ENCODE data around the gene TC2N. TPM values are rescaled to one million over a fixed set of nuclear protein-coding genes. Genes with fewer than 3 reads are reported as not detected.

TC2N gene
- total and polyA plus RNA-seq, 9 of the 15 experiments (the other 6 are each of a cell fraction or from before 2014, with no cell fraction given) = 2.0 to 12.5 (median 7.3) TPM

DNA sequence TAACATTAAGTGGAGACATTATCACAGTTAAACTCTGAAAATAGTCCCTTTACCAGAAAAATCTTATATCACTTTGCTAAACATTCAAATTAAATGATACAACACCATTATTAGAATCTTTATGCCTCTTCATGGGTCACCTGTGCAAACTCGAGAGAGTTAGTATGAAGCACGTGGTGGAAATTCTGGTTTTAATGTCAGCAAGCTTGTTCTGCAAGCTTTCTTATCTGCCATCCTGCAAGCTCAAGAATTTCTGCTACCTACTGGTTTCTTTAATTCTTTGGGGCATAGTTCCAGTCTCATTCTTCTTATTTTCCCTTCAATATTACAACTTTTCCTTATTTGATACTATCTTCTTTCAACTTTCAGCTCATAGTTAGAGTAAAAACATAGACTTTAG lies 136.3 kb downstream of the TC2N start (continued):
- TF ChIP-seq, protein P1, sequence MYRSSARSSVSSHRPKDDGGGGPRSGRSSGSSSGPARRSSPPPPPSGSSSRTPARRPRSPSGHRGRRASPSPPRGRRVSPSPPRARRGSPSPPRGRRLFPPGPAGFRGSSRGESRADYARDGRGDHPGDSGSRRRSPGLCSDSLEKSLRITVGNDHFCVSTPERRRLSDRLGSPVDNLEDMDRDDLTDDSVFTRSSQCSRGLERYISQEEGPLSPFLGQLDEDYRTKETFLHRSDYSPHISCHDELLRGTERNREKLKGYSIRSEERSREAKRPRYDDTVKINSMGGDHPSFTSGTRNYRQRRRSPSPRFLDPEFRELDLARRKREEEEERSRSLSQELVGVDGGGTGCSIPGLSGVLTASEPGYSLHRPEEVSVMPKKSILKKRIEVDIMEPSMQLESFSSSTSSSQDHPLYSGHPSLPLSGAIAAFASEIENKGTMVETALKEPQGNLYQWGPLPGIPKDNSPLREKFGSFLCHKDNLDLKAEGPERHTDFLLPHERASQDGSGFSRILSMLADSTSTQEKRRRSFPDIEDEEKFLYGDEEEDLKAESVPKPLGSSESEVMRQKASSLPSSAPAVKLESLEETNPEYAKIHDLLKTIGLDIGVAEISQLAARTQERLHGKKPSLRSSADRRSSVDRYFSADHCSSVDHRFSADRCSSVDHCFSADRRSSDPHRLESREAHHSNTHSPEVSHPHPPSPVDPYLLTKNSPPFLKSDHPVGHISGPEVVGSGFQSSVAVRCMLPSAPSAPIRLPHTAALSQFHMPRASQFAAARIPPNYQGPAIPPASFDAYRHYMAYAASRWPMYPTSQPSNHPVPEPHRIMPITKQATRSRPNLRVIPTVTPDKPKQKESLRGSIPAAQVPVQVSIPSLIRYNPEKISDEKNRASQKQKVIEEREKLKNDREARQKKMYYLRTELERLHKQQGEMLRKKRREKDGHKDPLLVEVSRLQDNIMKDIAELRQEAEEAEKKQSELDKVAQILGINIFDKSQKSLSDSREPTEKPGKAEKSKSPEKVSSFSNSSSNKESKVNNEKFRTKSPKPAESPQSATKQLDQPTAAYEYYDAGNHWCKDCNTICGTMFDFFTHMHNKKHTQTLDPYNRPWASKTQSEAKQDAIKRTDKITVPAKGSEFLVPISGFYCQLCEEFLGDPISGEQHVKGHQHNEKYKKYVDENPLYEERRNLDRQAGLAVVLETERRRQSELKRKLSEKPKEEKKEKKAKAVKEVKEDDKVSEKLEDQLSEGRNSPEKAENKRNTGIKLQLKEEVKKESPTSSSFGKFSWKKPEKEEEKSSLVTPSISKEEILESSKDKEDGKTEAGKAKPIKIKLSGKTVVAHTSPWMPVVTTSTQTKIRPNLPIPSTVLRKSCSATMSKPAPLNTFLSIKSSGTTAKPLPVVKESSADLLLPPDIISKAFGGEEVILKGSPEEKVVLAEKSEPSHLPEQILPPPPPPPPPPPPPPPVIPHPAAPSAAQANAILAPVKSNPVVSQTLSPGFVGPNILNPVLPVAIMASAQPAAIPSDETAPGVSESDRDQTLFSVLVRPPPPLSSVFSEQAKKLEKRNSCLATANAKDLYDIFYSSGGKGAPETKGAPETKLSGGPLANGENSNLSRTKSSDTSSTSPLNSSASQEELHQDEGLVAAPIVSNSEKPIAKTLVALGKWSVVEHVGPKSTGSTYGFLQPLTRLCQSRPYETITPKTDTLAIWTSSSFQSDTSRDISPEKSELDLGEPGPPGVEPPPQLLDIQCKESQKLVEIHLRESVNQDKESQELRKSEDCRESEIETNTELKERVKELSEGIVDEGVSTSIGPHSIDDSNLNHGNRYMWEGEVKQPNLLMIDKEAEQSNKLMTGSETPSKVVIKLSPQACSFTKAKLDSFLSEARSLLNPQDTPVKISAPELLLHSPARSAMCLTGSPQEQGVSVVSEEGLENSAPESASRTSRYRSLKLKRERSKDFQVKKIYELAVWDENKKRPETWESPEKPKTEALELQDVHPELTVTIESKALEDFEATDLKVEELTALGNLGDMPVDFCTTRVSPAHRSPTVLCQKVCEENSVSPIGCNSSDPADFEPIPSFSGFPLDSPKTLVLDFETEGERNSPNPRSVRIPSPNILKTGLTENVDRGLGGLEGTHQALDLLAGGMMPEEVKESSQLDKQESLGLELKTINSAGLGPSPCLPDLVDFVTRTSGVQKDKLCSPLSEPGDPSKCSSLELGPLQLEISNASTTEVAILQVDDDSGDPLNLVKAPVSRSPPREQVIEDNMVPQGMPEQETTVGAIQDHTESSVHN (IDR thresholded peaks at IDR 0.05; ENCODE audit: borderline replicate concordance in 1 of 2, low read depth in 1 of 2) = no peak
- TF ChIP-seq, protein P2, sequence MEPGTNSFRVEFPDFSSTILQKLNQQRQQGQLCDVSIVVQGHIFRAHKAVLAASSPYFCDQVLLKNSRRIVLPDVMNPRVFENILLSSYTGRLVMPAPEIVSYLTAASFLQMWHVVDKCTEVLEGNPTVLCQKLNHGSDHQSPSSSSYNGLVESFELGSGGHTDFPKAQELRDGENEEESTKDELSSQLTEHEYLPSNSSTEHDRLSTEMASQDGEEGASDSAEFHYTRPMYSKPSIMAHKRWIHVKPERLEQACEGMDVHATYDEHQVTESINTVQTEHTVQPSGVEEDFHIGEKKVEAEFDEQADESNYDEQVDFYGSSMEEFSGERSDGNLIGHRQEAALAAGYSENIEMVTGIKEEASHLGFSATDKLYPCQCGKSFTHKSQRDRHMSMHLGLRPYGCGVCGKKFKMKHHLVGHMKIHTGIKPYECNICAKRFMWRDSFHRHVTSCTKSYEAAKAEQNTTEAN (CRISPR knock-in tag; IDR thresholded peaks at IDR 0.05) = no peak
- TF ChIP-seq ETV6 (IDR thresholded peaks at IDR 0.05; ENCODE audit: borderline replicate concordance in 1 of 2, low read depth in 2 of 2, low read length in 1 of 2) (no peak), ETV6 (CRISPR knock-in tag; IDR thresholded peaks at IDR 0.05; ENCODE audit: borderline replicate concordance) (no peak), ZNF766 (CRISPR knock-in tag; conservative IDR thresholded peaks at IDR 0.05) (no peak), KDM2B (CRISPR knock-in tag; IDR thresholded peaks at IDR 0.05) (no peak), SUPT5H (IDR thresholded peaks at IDR 0.05) (no peak), PCBP2 (IDR thresholded peaks at IDR 0.05; ENCODE audit: low read depth, low read length, poor library complexity, severe bottlenecking) (no peak), ZNF23 (CRISPR knock-in tag; IDR thresholded peaks at IDR 0.05) (no peak), PTBP1 (IDR thresholded peaks at IDR 0.05; ENCODE audit: low read depth, low read length) (no peak), ZNF75A (CRISPR knock-in tag; IDR thresholded peaks at IDR 0.05) (no peak)
- TF ChIP-seq, protein P3, sequence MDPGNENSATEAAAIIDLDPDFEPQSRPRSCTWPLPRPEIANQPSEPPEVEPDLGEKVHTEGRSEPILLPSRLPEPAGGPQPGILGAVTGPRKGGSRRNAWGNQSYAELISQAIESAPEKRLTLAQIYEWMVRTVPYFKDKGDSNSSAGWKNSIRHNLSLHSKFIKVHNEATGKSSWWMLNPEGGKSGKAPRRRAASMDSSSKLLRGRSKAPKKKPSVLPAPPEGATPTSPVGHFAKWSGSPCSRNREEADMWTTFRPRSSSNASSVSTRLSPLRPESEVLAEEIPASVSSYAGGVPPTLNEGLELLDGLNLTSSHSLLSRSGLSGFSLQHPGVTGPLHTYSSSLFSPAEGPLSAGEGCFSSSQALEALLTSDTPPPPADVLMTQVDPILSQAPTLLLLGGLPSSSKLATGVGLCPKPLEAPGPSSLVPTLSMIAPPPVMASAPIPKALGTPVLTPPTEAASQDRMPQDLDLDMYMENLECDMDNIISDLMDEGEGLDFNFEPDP (CRISPR knock-in tag; IDR thresholded peaks at IDR 0.05) = no peak
- TF ChIP-seq, protein P4, sequence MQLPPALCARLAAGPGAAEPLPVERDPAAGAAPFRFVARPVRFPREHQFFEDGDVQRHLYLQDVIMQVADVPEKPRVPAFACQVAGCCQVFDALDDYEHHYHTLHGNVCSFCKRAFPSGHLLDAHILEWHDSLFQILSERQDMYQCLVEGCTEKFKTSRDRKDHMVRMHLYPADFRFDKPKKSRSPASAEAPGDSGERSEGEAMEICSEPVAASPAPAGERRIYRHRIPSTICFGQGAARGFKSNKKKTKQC (CRISPR knock-in tag; IDR thresholded peaks at IDR 0.05) = no peak
